Liver (tissue), 9 donors: ENCODE results near the gene CROT. TPM values are rescaled to one million over a fixed set of nuclear protein-coding genes. Genes with fewer than 3 reads are reported as not detected.

Source experiments
- DNase-seq: peaks from one replicate; pipeline ENCODE4 v3.0.0-alpha.2; 2017; ENCODE audit warnings: low spot score
- H3K27ac ChIP-seq, 2 donors: one replicate each; pipeline ENCODE4 v1.7.0; 2013; ENCODE audit warnings: inconsistent platforms in 2 of 2, low read length in 2 of 2, control low read depth in 1 of 2, low read depth in 1 of 2, mild to moderate bottlenecking in 1 of 2
- H3K27me3 ChIP-seq, 4 donors: one replicate each; pipeline versions ENCODE4 v1.6.1 to v1.7.0; 2013; ENCODE audit warnings: low read length in 3 of 4, inconsistent platforms in 1 of 4, mild to moderate bottlenecking in 1 of 4, moderate library complexity in 1 of 4; ENCODE audit not compliant: control insufficient read depth in 4 of 4, insufficient read depth in 4 of 4
- H3K36me3 ChIP-seq, 4 donors: one replicate each; pipeline versions ENCODE4 v1.6.1 to v1.7.0; 2013; ENCODE audit warnings: low read length in 3 of 4, mild to moderate bottlenecking in 3 of 4, low read depth in 1 of 4, moderate library complexity in 1 of 4; ENCODE audit not compliant: control insufficient read depth in 4 of 4, insufficient read depth in 3 of 4
- H3K4me1 ChIP-seq, 4 donors: one replicate each; pipeline versions ENCODE4 v1.6.1 to v1.7.0; 2013; ENCODE audit warnings: low read length in 3 of 4, mild to moderate bottlenecking in 3 of 4, moderate library complexity in 1 of 4; ENCODE audit not compliant: control insufficient read depth in 4 of 4, insufficient read depth in 4 of 4
- H3K4me3 ChIP-seq, 3 donors: one replicate each; pipeline versions ENCODE4 v1.6.1 to v1.7.0; 2013; ENCODE audit warnings: low read length in 3 of 3, control low read depth in 1 of 3, low read depth in 1 of 3, mild to moderate bottlenecking in 1 of 3
- H3K9ac ChIP-seq, 2 donors: one replicate each; pipeline ENCODE4 v1.7.0; 2013; ENCODE audit warnings: low read length in 2 of 2, mild to moderate bottlenecking in 2 of 2, moderate library complexity in 2 of 2, control low read depth in 1 of 2, low read depth in 1 of 2
- H3K9me3 ChIP-seq, 4 donors: one replicate each; pipeline versions ENCODE4 v1.6.1 to v1.7.0; 2013; ENCODE audit warnings: low read length in 3 of 4; ENCODE audit not compliant: control insufficient read depth in 4 of 4
- ATF3 ChIP-seq: IDR thresholded peaks from 2 replicates; pipeline ENCODE4 v1.6.1; 2016; ENCODE audit warnings: antibody characterized with exemption
- CTCF ChIP-seq: fragments of 150-350 bp; IDR thresholded peaks from 2 replicates; pipeline ENCODE4 v1.5.1; 2017; ENCODE audit warnings: improper control_type of control experiment, low read depth, low read length; ENCODE audit not compliant: missing input control
- EGR1 ChIP-seq, 2 donors: IDR thresholded peaks; 2 replicates each; pipeline ENCODE4 v1.6.1; 2016 to 2018; ENCODE audit warnings: antibody characterized with exemption in 2 of 2, low read depth in 2 of 2
- FOXA1 ChIP-seq: IDR thresholded peaks from 2 replicates; pipeline ENCODE4 v1.6.1; 2016; ENCODE audit warnings: antibody characterized with exemption
- GABPA ChIP-seq, 2 donors: IDR thresholded peaks in 1 of 2; conservative IDR thresholded peaks in 1 of 2; 2 replicates each; pipeline ENCODE4 v1.6.1; 2016; ENCODE audit warnings: antibody characterized with exemption in 2 of 2, mild to moderate bottlenecking in 1 of 2, moderate library complexity in 1 of 2
- MAX ChIP-seq: IDR thresholded peaks from 2 replicates; pipeline ENCODE4 v1.6.1; 2016; ENCODE audit warnings: antibody characterized with exemption
- RAD21 ChIP-seq, 2 donors: IDR thresholded peaks; 2 replicates each; pipeline ENCODE4 v1.6.1; 2016; ENCODE audit warnings: antibody characterized with exemption in 2 of 2, mild to moderate bottlenecking in 2 of 2
- REST ChIP-seq: IDR thresholded peaks from 2 replicates; pipeline ENCODE4 v1.6.1; 2016; ENCODE audit warnings: antibody characterized with exemption, mild to moderate bottlenecking
- RXRA ChIP-seq, 2 donors: IDR thresholded peaks; 2 replicates each; pipeline ENCODE4 v1.6.1; 2017 to 2018; ENCODE audit warnings: antibody characterized with exemption in 2 of 2, mild to moderate bottlenecking in 1 of 2
- TAF1 ChIP-seq: conservative IDR thresholded peaks from 2 replicates; pipeline ENCODE4 v1.6.1; 2016; ENCODE audit warnings: antibody characterized with exemption, mild to moderate bottlenecking
- YY1 ChIP-seq: IDR thresholded peaks from 2 replicates; pipeline ENCODE4 v1.6.1; 2016; ENCODE audit warnings: antibody characterized with exemption, mild to moderate bottlenecking
- ZBTB33 ChIP-seq: IDR thresholded peaks from 2 replicates; pipeline ENCODE4 v1.6.1; 2016; ENCODE audit warnings: antibody characterized with exemption
- WGBS: extraction: QIAGEN DNeasy Blood & Tissue Kit; methylation state at CpG from one replicate; pipeline ENCODE4 v1.1.7; 2013; 5-methylcytosine and 5-hydroxymethylcytosine counted together
- polyA plus RNA-seq, 2 donors: library from polyadenylated mRNA; stranded (reverse) in 1 of 2; unstranded in 1 of 2; fragments of 200-250 nt in 1 of 2; fragments of >200 nt in 1 of 2; fragmentation: Nextera tagmentation in 1 of 2; extraction: Ambion mirVana in 1 of 2; gene quantifications; one replicate each; pipeline versions ENCODE4 v1.2.1 to v1.2.3, GENCODE V29; 2013 to 2015
- total RNA-seq, 2 donors: library from RNA; depleted of rRNA; stranded (reverse); fragments of >200 nt; gene quantifications; one replicate each; pipeline ENCODE4 v1.2.3, GENCODE V29; 2014
- donor health status: healthy.
- donor health status: healthy.
- donor health status: healthy.
- donor health status: healthy.
- donor health status: healthy.

CROT gene
- total and polyA plus RNA-seq, 4 donors, result 10.6 to 45.1 (median 32.9) TPM

- WGBS, result 39% methylated on average over 5 of the region's 5 CpGs
- no peak for DNase-seq
These were observed 78.6 kb downstream of the CROT start for GRCh38 chr7:87424075-87424474.

More at GRCh38 chr7:87424075-87424474, 78.6 kb downstream of the CROT start:
- TF ChIP-seq YY1 (no peak), EGR1 (IDR thresholded peaks at IDR 0.05; ENCODE audit: low read depth in 2 of 2) (no peak), REST (no peak), MAX (no peak), GABPA (IDR thresholded peaks at IDR 0.05 in 1 of 2, conservative IDR thresholded peaks at IDR 0.05 in 1 of 2) (no peak), CTCF (no peak), ZBTB33 (no peak), FOXA1 (no peak), TAF1 (no peak), RAD21 (IDR thresholded peaks at IDR 0.05) (no peak), ATF3 (no peak), RXRA (IDR thresholded peaks at IDR 0.05) (no peak)
- Histone ChIP-seq H3K27ac (no peak overlapping the region), H3K9ac (no peak overlapping the region), H3K36me3 (peaks cover 10 to 73% (median 61%) of the 10 kb centered on the region in 4 donors), H3K4me3 (no peak overlapping the region), H3K9me3 (no peaks in the 10 kb centered on the region), H3K4me1 (peaks cover 0 to 3% (median 0%) of the 10 kb centered on the region in 4 donors), H3K27me3 (no peaks in the 10 kb centered on the region)
